K562 (cell line): ENCODE results near the gene SREBF1. TPM values are rescaled to one million over a fixed set of nuclear protein-coding genes. Genes with fewer than 3 reads are reported as not detected.

Experiments
- ETS1 ChIP-seq: conservative IDR thresholded peaks from 2 replicates; pipeline ENCODE4 v1.6.1; 2011; ENCODE audit warnings: low read depth, mild to moderate bottlenecking, low read length; ENCODE audit not compliant: control insufficient read depth
- FOXJ3 ChIP-seq: sonication (generic); formaldehyde crosslinking; IDR thresholded peaks from 2 replicates; pipeline ENCODE4 v1.4.0; 2020; ENCODE audit warnings: mild to moderate bottlenecking, missing genetic modification reagents
- GATA2 ChIP-seq: sonication (generic); formaldehyde crosslinking; IDR thresholded peaks from 2 replicates; pipeline ENCODE4 v1.4.0; 2020; ENCODE audit warnings: mild to moderate bottlenecking, missing genetic modification reagents
- HNRNPUL1 ChIP-seq: fragments of 200-400 bp; formaldehyde crosslinking; IDR thresholded peaks from 2 replicates; pipeline ENCODE4 v1.6.1; 2017; ENCODE audit warnings: low read length
- MCM3 ChIP-seq: fragments of 450-650 bp; IDR thresholded peaks from 2 replicates; pipeline ENCODE4 v1.6.1; 2016
- NELFE ChIP-seq: IDR thresholded peaks from 2 replicates; pipeline ENCODE4 v1.6.1; 2011; ENCODE audit warnings: mild to moderate bottlenecking; ENCODE audit not compliant: insufficient read depth, insufficient read length
- NFIX ChIP-seq: fragments of 250-450 bp; sonication (Bioruptor Pico); IDR thresholded peaks from 2 replicates; pipeline ENCODE4 v1.4.0; 2020; ENCODE audit warnings: low read depth, mild to moderate bottlenecking, moderate library complexity
- NR1H2 ChIP-seq: sonication (generic); formaldehyde crosslinking; IDR thresholded peaks from 2 replicates; pipeline ENCODE4 v1.4.0; 2020; ENCODE audit warnings: mild to moderate bottlenecking, missing genetic modification reagents
- POLR3A ChIP-seq: IDR thresholded peaks from 2 replicates; pipeline ENCODE4 v1.6.1; 2011; ENCODE audit warnings: borderline replicate concordance, mild to moderate bottlenecking, moderate library complexity; ENCODE audit not compliant: insufficient read length, insufficient read depth; ENCODE audit errors: extremely low read depth
- RNF219 ChIP-seq: fragments of 250-450 bp; sonication (Bioruptor Pico); IDR thresholded peaks from 2 replicates; pipeline ENCODE4 v1.5.0; 2022; ENCODE audit warnings: mild to moderate bottlenecking
- STAG1 ChIP-seq: sonication (generic); formaldehyde crosslinking; IDR thresholded peaks from 2 replicates; pipeline ENCODE4 v1.5.0; 2020; ENCODE audit warnings: missing genetic modification reagents, borderline replicate concordance
- STAT5B ChIP-seq: fragments of 250-450 bp; sonication (Bioruptor Pico); IDR thresholded peaks from 2 replicates; pipeline ENCODE4 v1.8.0; 2021; ENCODE audit warnings: mild to moderate bottlenecking, inconsistent platforms
- TRIM24 ChIP-seq, 2 experiments: fragments of 450-650 bp; IDR thresholded peaks; 2 replicates each; pipeline ENCODE4 v1.6.1; 2016
- WHSC1 ChIP-seq: IDR thresholded peaks from one replicate; pipeline ENCODE4 v1.6.1; 2012; ENCODE audit warnings: low read length, control low read depth, inconsistent platforms
- YY1 ChIP-seq, 3 experiments: IDR thresholded peaks; 2 replicates each; pipeline ENCODE4 v1.6.1; 2011; ENCODE audit warnings: low read length in 2 of 3, mild to moderate bottlenecking in 2 of 3, moderate library complexity in 2 of 3, borderline replicate concordance in 1 of 3, control low read depth in 1 of 3, low read depth in 1 of 3; ENCODE audit not compliant: insufficient read depth in 3 of 3, insufficient replicate concordance in 2 of 3, control insufficient read depth in 1 of 3, insufficient read length in 1 of 3; ENCODE audit errors: extremely low read depth in 1 of 3
- ZFP30 ChIP-seq: fragments of 250-450 bp; sonication (Bioruptor Pico); IDR thresholded peaks from 2 replicates; pipeline ENCODE4 v1.8.0; 2022; ENCODE audit warnings: moderate library complexity, mild to moderate bottlenecking, inconsistent platforms, borderline replicate concordance
- ZKSCAN8 ChIP-seq: fragments of 200-800 bp; sonication (Bioruptor generic); IDR thresholded peaks from 2 replicates; pipeline ENCODE4 v1.6.1; 2016; ENCODE audit warnings: missing genetic modification characterization, missing compliant biosample characterization
- ZNF354B ChIP-seq: fragments of 250-450 bp; sonication (Bioruptor Pico); IDR thresholded peaks from 2 replicates; pipeline ENCODE4 v1.4.0; 2020
- polyA plus RNA-seq, 8 experiments: library from polyadenylated mRNA; depleted of rRNA in 4 of 8; stranded (reverse) in 5 of 8; unstranded in 3 of 8; fragments of >200 nt; fragmentation: Nextera tagmentation in 2 of 8; fragmentation: Illumina TruSeq in 1 of 8; extraction: Ambion mirVana in 2 of 8; extraction: Trizol in 1 of 8; gene quantifications; 2 replicates each; pipeline versions ENCODE4 v1.2.1 to v1.2.3, GENCODE V29; 2011 to 2014; ENCODE audit warnings: inconsistent platforms in 1 of 8, missing spikeins in 1 of 8
- total RNA-seq, 7 experiments: library from RNA; depleted of rRNA in 6 of 7; stranded (reverse); fragments of >200 nt in 6 of 7; fragmentation: Illumina TruSeq in 2 of 7; extraction: Trizol in 2 of 7; gene quantifications; 2 replicates each; pipeline versions ENCODE4 v1.2.1 to v1.2.3, GENCODE V29; 2011 to 2021; ENCODE audit warnings: low replicate concordance in 1 of 7
- TF ChIP-seq, protein P1 (sequence below): fragments of 450-650 bp; IDR thresholded peaks from 2 replicates; pipeline ENCODE4 v1.6.1; 2017; ENCODE audit warnings: antibody characterized with exemption, mild to moderate bottlenecking
- TF ChIP-seq, protein P2 (sequence below): IDR thresholded peaks from 2 replicates; pipeline ENCODE4 v1.6.1; 2012; ENCODE audit warnings: low read depth, low read length, improper control_type of control experiment, borderline replicate concordance

The SREBF1 gene
- total and polyA plus RNA-seq, 9 of the 15 experiments (the other 6 are each of a cell fraction or from before 2014, with no cell fraction given), result 1.6 to 169 (median 69.4) TPM

DNA sequence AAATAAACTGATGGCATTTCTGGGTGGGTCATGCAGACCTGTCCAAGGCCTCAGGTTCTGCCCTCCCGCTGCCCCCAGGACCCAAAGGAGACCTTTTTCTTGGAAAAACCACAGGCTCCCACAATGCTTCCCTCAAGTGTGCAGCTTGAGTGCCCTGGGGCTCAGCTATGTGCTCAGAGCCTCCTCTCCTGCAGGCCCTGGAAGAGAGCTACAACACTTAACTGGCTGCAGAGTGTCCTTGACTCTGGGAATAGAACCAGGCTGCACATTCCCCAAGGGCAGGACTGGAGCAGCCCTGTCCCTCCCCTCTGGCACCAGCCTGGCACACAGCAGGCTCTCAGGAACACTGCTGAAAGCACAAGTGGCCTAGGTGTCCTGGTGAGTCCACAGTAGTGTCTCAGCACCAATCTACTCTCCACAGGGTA is 4.8 kb upstream of the SREBF1 start (continued):
- TF ChIP-seq ZNF354B (CRISPR knock-in tag) (no peak), YY1 (IDR thresholded peaks at IDR 0.05; ENCODE audit: borderline replicate concordance in 1 of 3, control insufficient read depth in 1 of 3, extremely low read depth in 1 of 3, insufficient read depth in 3 of 3, insufficient read length in 1 of 3, insufficient replicate concordance in 2 of 3, low read depth in 1 of 3, low read length in 2 of 3) (no peak), NFIX (CRISPR knock-in tag) (no peak), NELFE (no peak), ZFP30 (no peak), MCM3 (no peak), ZKSCAN8 (CRISPR knock-in tag) (no peak), ETS1 (no peak), RNF219 (CRISPR knock-in tag) (no peak), POLR3A (no peak), STAT5B (no peak), STAG1 (CRISPR knock-in tag) (no peak), FOXJ3 (no peak), WHSC1 (no peak), HNRNPUL1 (no peak), TRIM24 (IDR thresholded peaks at IDR 0.05) (no peak), GATA2 (CRISPR knock-in tag) (no peak), NR1H2 (CRISPR knock-in tag) (no peak)
- TF ChIP-seq, protein P1, sequence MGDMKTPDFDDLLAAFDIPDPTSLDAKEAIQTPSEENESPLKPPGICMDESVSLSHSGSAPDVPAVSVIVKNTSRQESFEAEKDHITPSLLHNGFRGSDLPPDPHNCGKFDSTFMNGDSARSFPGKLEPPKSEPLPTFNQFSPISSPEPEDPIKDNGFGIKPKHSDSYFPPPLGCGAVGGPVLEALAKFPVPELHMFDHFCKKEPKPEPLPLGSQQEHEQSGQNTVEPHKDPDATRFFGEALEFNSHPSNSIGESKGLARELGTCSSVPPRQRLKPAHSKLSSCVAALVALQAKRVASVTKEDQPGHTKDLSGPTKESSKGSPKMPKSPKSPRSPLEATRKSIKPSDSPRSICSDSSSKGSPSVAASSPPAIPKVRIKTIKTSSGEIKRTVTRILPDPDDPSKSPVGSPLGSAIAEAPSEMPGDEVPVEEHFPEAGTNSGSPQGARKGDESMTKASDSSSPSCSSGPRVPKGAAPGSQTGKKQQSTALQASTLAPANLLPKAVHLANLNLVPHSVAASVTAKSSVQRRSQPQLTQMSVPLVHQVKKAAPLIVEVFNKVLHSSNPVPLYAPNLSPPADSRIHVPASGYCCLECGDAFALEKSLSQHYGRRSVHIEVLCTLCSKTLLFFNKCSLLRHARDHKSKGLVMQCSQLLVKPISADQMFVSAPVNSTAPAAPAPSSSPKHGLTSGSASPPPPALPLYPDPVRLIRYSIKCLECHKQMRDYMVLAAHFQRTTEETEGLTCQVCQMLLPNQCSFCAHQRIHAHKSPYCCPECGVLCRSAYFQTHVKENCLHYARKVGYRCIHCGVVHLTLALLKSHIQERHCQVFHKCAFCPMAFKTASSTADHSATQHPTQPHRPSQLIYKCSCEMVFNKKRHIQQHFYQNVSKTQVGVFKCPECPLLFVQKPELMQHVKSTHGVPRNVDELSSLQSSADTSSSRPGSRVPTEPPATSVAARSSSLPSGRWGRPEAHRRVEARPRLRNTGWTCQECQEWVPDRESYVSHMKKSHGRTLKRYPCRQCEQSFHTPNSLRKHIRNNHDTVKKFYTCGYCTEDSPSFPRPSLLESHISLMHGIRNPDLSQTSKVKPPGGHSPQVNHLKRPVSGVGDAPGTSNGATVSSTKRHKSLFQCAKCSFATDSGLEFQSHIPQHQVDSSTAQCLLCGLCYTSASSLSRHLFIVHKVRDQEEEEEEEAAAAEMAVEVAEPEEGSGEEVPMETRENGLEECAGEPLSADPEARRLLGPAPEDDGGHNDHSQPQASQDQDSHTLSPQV, result 0 out of 2 replicates have a peak, but pooled peaks have one; percentile 1
- TF ChIP-seq, protein P2, sequence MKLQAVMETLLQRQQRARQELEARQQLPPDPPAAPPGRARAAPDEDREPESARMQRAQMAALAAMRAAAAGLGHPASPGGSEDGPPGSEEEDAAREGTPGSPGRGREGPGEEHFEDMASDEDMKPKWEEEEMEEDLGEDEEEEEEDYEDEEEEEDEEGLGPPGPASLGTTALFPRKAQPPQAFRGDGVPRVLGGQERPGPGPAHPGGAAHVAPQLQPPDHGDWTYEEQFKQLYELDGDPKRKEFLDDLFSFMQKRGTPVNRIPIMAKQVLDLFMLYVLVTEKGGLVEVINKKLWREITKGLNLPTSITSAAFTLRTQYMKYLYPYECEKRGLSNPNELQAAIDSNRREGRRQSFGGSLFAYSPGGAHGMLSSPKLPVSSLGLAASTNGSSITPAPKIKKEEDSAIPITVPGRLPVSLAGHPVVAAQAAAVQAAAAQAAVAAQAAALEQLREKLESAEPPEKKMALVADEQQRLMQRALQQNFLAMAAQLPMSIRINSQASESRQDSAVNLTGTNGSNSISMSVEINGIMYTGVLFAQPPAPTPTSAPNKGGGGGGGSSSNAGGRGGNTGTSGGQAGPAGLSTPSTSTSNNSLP, result no peak
